Measurements from ENCODE around the gene SEC16A. TPM values are rescaled to one million over a fixed set of nuclear protein-coding genes. Genes with fewer than 3 reads are reported as not detected.

SEC16A gene
- total and polyA plus RNA-seq, 4 donors = 21.7 to 96.1 (median 66.0) TPM

DNA sequence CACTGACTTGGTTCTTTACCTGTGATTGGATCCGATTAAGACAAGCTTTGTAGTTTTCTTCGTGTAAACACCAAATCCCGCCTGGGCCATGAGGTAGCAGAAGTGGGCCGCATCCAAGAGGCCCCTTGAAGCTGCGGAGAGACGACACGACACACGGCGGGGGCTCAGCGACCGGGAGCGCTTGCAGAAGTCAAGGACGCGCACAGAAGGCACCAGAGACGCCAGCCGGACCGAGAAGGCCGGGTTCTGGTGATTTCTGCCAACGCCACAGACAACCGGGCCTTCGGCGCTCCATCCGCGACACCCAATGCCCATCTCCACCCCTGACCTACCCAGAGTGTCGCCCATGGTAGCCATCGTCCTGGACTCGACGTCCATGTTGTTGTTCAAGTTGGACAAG lies 23.4 kb downstream of the SEC16A start (continued):
- TF ChIP-seq, protein P1, sequence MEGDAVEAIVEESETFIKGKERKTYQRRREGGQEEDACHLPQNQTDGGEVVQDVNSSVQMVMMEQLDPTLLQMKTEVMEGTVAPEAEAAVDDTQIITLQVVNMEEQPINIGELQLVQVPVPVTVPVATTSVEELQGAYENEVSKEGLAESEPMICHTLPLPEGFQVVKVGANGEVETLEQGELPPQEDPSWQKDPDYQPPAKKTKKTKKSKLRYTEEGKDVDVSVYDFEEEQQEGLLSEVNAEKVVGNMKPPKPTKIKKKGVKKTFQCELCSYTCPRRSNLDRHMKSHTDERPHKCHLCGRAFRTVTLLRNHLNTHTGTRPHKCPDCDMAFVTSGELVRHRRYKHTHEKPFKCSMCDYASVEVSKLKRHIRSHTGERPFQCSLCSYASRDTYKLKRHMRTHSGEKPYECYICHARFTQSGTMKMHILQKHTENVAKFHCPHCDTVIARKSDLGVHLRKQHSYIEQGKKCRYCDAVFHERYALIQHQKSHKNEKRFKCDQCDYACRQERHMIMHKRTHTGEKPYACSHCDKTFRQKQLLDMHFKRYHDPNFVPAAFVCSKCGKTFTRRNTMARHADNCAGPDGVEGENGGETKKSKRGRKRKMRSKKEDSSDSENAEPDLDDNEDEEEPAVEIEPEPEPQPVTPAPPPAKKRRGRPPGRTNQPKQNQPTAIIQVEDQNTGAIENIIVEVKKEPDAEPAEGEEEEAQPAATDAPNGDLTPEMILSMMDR (IDR thresholded peaks at IDR 0.05; ENCODE audit: low read depth, low read length, missing input control) = no peak
- TF ChIP-seq JUND (IDR thresholded peaks at IDR 0.05) (no peak), TAF1 (conservative IDR thresholded peaks at IDR 0.05) (no peak), RAD21 (IDR thresholded peaks at IDR 0.05) (no peak), HNF4G (IDR thresholded peaks at IDR 0.05) (no peak), HNF4A (conservative IDR thresholded peaks at IDR 0.05) (no peak)
- TF ChIP-seq, protein P2, sequence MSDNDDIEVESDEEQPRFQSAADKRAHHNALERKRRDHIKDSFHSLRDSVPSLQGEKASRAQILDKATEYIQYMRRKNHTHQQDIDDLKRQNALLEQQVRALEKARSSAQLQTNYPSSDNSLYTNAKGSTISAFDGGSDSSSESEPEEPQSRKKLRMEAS (IDR thresholded peaks at IDR 0.05) = no peak

DNA sequence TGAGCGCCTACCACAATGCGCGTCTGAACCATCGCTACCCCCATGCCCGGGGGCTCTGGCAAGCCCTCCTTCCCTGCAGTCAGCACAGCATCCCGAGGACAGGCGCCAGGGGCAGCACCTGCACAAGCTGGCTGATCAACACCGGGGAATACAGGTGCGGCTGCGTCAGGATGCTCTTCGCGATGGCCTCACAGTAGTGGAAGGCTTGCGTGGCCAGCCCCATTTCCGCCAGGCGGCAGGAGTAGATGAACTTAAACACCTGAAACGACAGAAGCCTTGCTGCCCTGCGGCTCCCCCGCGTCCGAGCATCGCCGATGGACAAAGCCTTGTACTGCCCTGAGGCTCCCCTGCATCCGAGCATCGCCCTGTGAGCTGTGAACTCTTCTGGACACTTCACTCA lies 25.5 kb downstream of the SEC16A start:
- Histone ChIP-seq H3K27me3 (ENCODE audit: control insufficient read depth in 4 of 4, insufficient read depth in 4 of 4, low read length in 3 of 4) (no peaks in the 10 kb centered on the region), H3K9ac (ENCODE audit: low read depth in 1 of 2, low read length in 2 of 2) (no peak overlapping the region), H3K27ac (ENCODE audit: low read depth in 1 of 2, low read length in 2 of 2) (no peak overlapping the region), H3K4me1 (ENCODE audit: control insufficient read depth in 4 of 4, insufficient read depth in 4 of 4, low read length in 3 of 4) (no peaks in the 10 kb centered on the region), H3K4me3 (ENCODE audit: low read depth in 1 of 3, low read length in 3 of 3) (no peak overlapping the region), H3K36me3 (ENCODE audit: control insufficient read depth in 4 of 4, insufficient read depth in 3 of 4, low read depth in 1 of 4, low read length in 3 of 4) (peaks cover 32 to 87% (median 72%) of the 10 kb centered on the region in 4 donors), H3K9me3 (ENCODE audit: control insufficient read depth in 4 of 4, low read length in 3 of 4) (no peaks in the 10 kb centered on the region)
- 98% methylated on average over 24 of the region's 24 CpGs for WGBS
- TF ChIP-seq YY1 (IDR thresholded peaks at IDR 0.05) = no peak
- DNase-seq (ENCODE audit: low spot score) = no peak

DNA sequence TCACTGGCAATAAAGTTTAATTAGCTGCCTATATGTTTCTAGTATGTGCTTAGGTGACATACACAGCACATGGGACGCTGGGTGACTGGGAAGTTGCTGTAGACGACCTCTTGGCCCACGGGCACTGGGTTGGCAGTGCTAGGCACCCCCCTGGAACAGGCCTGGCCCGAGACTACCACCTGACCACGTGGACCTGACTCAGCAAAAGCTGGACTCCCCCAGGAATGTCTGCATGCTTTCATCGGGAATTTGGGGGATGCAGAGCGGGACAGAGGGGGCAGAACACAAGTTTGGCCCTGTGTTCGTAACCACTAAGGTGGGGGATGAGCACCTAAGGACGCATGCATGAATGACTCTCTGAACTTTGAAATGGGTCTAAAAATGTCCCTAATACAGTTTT lies 26.6 kb downstream of the SEC16A start:
- no peak overlapping the region for H3K27ac ChIP-seq (ENCODE audit: low read depth in 1 of 2, low read length in 2 of 2)
- H3K4me3 ChIP-seq (ENCODE audit: low read depth in 1 of 3, low read length in 3 of 3) = no peak overlapping the region
- no peak overlapping the region for H3K9ac ChIP-seq (ENCODE audit: low read depth in 1 of 2, low read length in 2 of 2)
- no peaks in the 10 kb centered on the region for H3K27me3 ChIP-seq (ENCODE audit: control insufficient read depth in 4 of 4, insufficient read depth in 4 of 4, low read length in 3 of 4)
- no peaks in the 10 kb centered on the region for H3K4me1 ChIP-seq (ENCODE audit: control insufficient read depth in 4 of 4, insufficient read depth in 4 of 4, low read length in 3 of 4)
- no peak for DNase-seq (ENCODE audit: low spot score)
- 85% methylated on average over 9 of the region's 9 CpGs for WGBS
- TF ChIP-seq, protein P3, sequence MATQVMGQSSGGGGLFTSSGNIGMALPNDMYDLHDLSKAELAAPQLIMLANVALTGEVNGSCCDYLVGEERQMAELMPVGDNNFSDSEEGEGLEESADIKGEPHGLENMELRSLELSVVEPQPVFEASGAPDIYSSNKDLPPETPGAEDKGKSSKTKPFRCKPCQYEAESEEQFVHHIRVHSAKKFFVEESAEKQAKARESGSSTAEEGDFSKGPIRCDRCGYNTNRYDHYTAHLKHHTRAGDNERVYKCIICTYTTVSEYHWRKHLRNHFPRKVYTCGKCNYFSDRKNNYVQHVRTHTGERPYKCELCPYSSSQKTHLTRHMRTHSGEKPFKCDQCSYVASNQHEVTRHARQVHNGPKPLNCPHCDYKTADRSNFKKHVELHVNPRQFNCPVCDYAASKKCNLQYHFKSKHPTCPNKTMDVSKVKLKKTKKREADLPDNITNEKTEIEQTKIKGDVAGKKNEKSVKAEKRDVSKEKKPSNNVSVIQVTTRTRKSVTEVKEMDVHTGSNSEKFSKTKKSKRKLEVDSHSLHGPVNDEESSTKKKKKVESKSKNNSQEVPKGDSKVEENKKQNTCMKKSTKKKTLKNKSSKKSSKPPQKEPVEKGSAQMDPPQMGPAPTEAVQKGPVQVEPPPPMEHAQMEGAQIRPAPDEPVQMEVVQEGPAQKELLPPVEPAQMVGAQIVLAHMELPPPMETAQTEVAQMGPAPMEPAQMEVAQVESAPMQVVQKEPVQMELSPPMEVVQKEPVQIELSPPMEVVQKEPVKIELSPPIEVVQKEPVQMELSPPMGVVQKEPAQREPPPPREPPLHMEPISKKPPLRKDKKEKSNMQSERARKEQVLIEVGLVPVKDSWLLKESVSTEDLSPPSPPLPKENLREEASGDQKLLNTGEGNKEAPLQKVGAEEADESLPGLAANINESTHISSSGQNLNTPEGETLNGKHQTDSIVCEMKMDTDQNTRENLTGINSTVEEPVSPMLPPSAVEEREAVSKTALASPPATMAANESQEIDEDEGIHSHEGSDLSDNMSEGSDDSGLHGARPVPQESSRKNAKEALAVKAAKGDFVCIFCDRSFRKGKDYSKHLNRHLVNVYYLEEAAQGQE (IDR thresholded peaks at IDR 0.05) = no peak
- TF ChIP-seq JUND (IDR thresholded peaks at IDR 0.05) (no peak), TAF1 (conservative IDR thresholded peaks at IDR 0.05) (no peak), RAD21 (IDR thresholded peaks at IDR 0.05) (no peak), FOXA1 (IDR thresholded peaks at IDR 0.05) (no peak), SP1 (IDR thresholded peaks at IDR 0.05) (no peak), NR2F2 (IDR thresholded peaks at IDR 0.05) (no peak), EGR1 (IDR thresholded peaks at IDR 0.05; ENCODE audit: low read depth in 2 of 2) (no peak), RXRA (IDR thresholded peaks at IDR 0.05) (no peak), YY1 (IDR thresholded peaks at IDR 0.05) (no peak), HNF4A (conservative IDR thresholded peaks at IDR 0.05) (no peak), GABPA (IDR thresholded peaks at IDR 0.05 in 1 of 2, conservative IDR thresholded peaks at IDR 0.05 in 1 of 2) (no peak), HNF4G (IDR thresholded peaks at IDR 0.05) (no peak), FOXA2 (IDR thresholded peaks at IDR 0.05) (no peak)
- TF ChIP-seq, protein P2 (IDR thresholded peaks at IDR 0.05) = no peak
- TF ChIP-seq, protein P4, sequence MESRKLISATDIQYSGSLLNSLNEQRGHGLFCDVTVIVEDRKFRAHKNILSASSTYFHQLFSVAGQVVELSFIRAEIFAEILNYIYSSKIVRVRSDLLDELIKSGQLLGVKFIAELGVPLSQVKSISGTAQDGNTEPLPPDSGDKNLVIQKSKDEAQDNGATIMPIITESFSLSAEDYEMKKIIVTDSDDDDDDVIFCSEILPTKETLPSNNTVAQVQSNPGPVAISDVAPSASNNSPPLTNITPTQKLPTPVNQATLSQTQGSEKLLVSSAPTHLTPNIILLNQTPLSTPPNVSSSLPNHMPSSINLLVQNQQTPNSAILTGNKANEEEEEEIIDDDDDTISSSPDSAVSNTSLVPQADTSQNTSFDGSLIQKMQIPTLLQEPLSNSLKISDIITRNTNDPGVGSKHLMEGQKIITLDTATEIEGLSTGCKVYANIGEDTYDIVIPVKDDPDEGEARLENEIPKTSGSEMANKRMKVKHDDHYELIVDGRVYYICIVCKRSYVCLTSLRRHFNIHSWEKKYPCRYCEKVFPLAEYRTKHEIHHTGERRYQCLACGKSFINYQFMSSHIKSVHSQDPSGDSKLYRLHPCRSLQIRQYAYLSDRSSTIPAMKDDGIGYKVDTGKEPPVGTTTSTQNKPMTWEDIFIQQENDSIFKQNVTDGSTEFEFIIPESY (IDR thresholded peaks at IDR 0.05) = no peak
- TF ChIP-seq, protein P5, sequence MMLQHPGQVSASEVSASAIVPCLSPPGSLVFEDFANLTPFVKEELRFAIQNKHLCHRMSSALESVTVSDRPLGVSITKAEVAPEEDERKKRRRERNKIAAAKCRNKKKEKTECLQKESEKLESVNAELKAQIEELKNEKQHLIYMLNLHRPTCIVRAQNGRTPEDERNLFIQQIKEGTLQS (IDR thresholded peaks at IDR 0.05) = no peak
- TF ChIP-seq, protein P1 (IDR thresholded peaks at IDR 0.05; ENCODE audit: low read depth, low read length, missing input control) = no peak
- no peaks in the 10 kb centered on the region for H3K9me3 ChIP-seq (ENCODE audit: control insufficient read depth in 4 of 4, low read length in 3 of 4)
- H3K36me3 ChIP-seq (ENCODE audit: control insufficient read depth in 4 of 4, insufficient read depth in 3 of 4, low read depth in 1 of 4, low read length in 3 of 4) = peaks cover 32 to 87% (median 73%) of the 10 kb centered on the region in 4 donors

Measured in liver (tissue), 9 donors.